MM.1S (cell line): ENCODE results near the gene SPNS2.

ENCODE experiments used
- CTCF ChIP-seq: fragments of 300-600 bp; sonication (generic); IDR thresholded peaks from 2 replicates; pipeline ENCODE4 v1.5.1; 2016; ENCODE audit warnings: antibody characterized with exemption, low read length, mixed read lengths
- EZH2 ChIP-seq: fragments of 300-600 bp; sonication (generic); optimal IDR thresholded peaks from 2 replicates; pipeline ENCODE3; 2017; ENCODE audit warnings: low read depth, mild to moderate bottlenecking, antibody characterized with exemption, low read length, mixed read lengths

- TF ChIP-seq CTCF, result no peak
- TF ChIP-seq EZH2, result no peak
Observed at GRCh38 chr17:4465786-4466185, 32.9 kb upstream of the SPNS2 start.
